ENCODE data around the gene C5. TPM values are rescaled to one million over a fixed set of nuclear protein-coding genes. Genes with fewer than 3 reads are reported as not detected.

The C5 gene
- total and polyA plus RNA-seq, 9 of the 15 experiments (the other 6 are each of a cell fraction or from before 2014, with no cell fraction given): 0.08 to 0.91 (median 0.42) TPM

- TF ChIP-seq CBX8 (IDR thresholded peaks at IDR 0.05; ENCODE audit: borderline replicate concordance, extremely low read depth, low read depth, low read length, poor library complexity, severe bottlenecking): no peak
Observed at GRCh38 chr9:121048618-121049017, 1.5 kb downstream of the C5 start (continued).

- Histone ChIP-seq H3K27ac (ENCODE audit: extremely low read depth, low read depth, low read length) (no peak overlapping the region), H3K79me2 (ENCODE audit: control insufficient read depth, insufficient read depth, low read length) (no peaks in the 10 kb centered on the region), H3K4me2 (ENCODE audit: insufficient read depth, low read length) (no peak overlapping the region), H4K20me1 (replicated peaks; ENCODE audit: control insufficient read depth, insufficient read depth, low read length) (no peaks in the 10 kb centered on the region), H3K9me3 (replicated peaks; ENCODE audit: control insufficient read depth, insufficient read depth, low read depth, low read length) (no peaks in the 10 kb centered on the region), H3K36me3 (ENCODE audit: control insufficient read depth, insufficient read depth, low read length) (no peaks in the 10 kb centered on the region), H3K27me3 (ENCODE audit: control insufficient read depth in 2 of 2, insufficient read depth in 2 of 2, low read length in 2 of 2) (no peaks in the 10 kb centered on the region), H3K4me1 (replicated peaks in 1 of 2; ENCODE audit: control insufficient read depth in 2 of 2, insufficient read depth in 2 of 2, low read length in 2 of 2) (no peaks in the 10 kb centered on the region; a peak in 1 of 5 replicates), H2AFZ (ENCODE audit: low read depth, low read length) (no peak overlapping the region), H3K9ac (ENCODE audit: insufficient read depth in 1 of 2, low read depth in 2 of 2, low read length in 2 of 2) (no peak overlapping the region), H3K9me1 (ENCODE audit: control insufficient read depth, insufficient read depth, low read length) (no peaks in the 10 kb centered on the region), H3K4me3 (no peak overlapping the region)
- POLR2A ChIA-PET: no interaction called here
- no peak for TF ChIP-seq GATAD2B (IDR thresholded peaks at IDR 0.05; ENCODE audit: borderline replicate concordance)
- no peak for TF ChIP-seq ZNF324 (CRISPR knock-in tag; IDR thresholded peaks at IDR 0.05)
- TF ChIP-seq BRD9 (IDR thresholded peaks at IDR 0.05; ENCODE audit: low read depth, partially characterized antibody): no peak
- TF ChIP-seq ZNF217 (CRISPR knock-in tag; IDR thresholded peaks at IDR 0.05): no peak
- TF ChIP-seq ZEB2 (IDR thresholded peaks at IDR 0.05): no peak
- no peak for TF ChIP-seq SAFB (IDR thresholded peaks at IDR 0.05; ENCODE audit: borderline replicate concordance, low read depth, low read length)
- no peak for TF ChIP-seq HLTF (IDR thresholded peaks at IDR 0.05)
- no peak for TF ChIP-seq ZBED1 (IDR thresholded peaks at IDR 0.05)
- TF ChIP-seq JUNB (CRISPR knock-in tag; conservative IDR thresholded peaks at IDR 0.05): no peak
- TF ChIP-seq RBM39 (optimal IDR thresholded peaks at IDR 0.05; ENCODE audit: low read depth, low read length): no peak
- TF ChIP-seq FUS (optimal IDR thresholded peaks at IDR 0.05; ENCODE audit: low read depth, low read length): no peak
- in situ Hi-C loops (cut with MboI): no loop called here
- ATAC-seq (no peak), FAIRE-seq (no peak), DNase-seq (ENCODE audit: extremely low read depth in 1 of 4, low spot score in 3 of 4) (no peak)
- CTCF ChIA-PET (ENCODE audit: low intra/inter-chr PET ratio): no interaction called here
- intact Hi-C loops (cut with micrococcal nuclease): no loop called here
- WGBS (ENCODE audit: insufficient coverage, low coverage, missing lambda C conversion rate): 42% methylated on average over 2 of the region's 2 CpGs
- no TSS peak for BruUV-seq (replicated peaks)
Observed at GRCh38 chr9:121048175-121048574, 1.9 kb downstream of the C5 start.
